Aorta (tissue), 5 donors: ENCODE data around the gene ADRA2A. TPM values are rescaled to one million over a fixed set of nuclear protein-coding genes. Genes with fewer than 3 reads are reported as not detected.

Experiments
- ATAC-seq: fragments of 200-7000 bp; cut with Tn5 transposase; one replicate; pipeline ENCODE4 v1.9.1; 2022; ENCODE audit warnings: moderate library complexity; ENCODE audit not compliant: low FRiP score
- DNase-seq, 2 donors: peaks; one replicate each; pipeline ENCODE4 v3.0.0-alpha.2; 2020
- H3K27ac ChIP-seq, 2 donors: one replicate each; pipeline ENCODE4 v1.5.1; 2013; ENCODE audit warnings: low read length in 2 of 2, mild to moderate bottlenecking in 2 of 2, moderate library complexity in 2 of 2, control low read depth in 1 of 2, inconsistent platforms in 1 of 2, low read depth in 1 of 2
- H3K27me3 ChIP-seq, 2 donors: one replicate each; pipeline ENCODE4 v1.6.1; 2013; ENCODE audit warnings: control low read depth in 1 of 2, low read length in 1 of 2, mild to moderate bottlenecking in 1 of 2, moderate library complexity in 1 of 2; ENCODE audit not compliant: insufficient read depth in 2 of 2, control insufficient read depth in 1 of 2
- H3K36me3 ChIP-seq, 2 donors: one replicate each; pipeline ENCODE4 v1.6.1; 2013; ENCODE audit warnings: control low read depth in 1 of 2, low read length in 1 of 2, mild to moderate bottlenecking in 1 of 2; ENCODE audit not compliant: insufficient read depth in 2 of 2, control insufficient read depth in 1 of 2
- H3K4me1 ChIP-seq, 2 donors: one replicate each; pipeline ENCODE4 v1.6.1; 2013; ENCODE audit warnings: low read length in 2 of 2, control low read depth in 1 of 2, mild to moderate bottlenecking in 1 of 2, moderate library complexity in 1 of 2; ENCODE audit not compliant: insufficient read depth in 2 of 2, control insufficient read depth in 1 of 2
- H3K4me3 ChIP-seq, 2 donors: one replicate each; pipeline ENCODE4 v1.5.1; 2013; ENCODE audit warnings: low read length in 2 of 2, control low read depth in 1 of 2, mild to moderate bottlenecking in 1 of 2
- H3K9me3 ChIP-seq: one replicate; pipeline ENCODE4 v1.6.1; 2013; ENCODE audit warnings: mild to moderate bottlenecking, low read length; ENCODE audit not compliant: control insufficient read depth
- WGBS, 2 donors: extraction: QIAGEN DNeasy Blood & Tissue Kit; methylation state at CpG; one replicate each; pipeline ENCODE4 v1.1.7; 2013; 5-methylcytosine and 5-hydroxymethylcytosine counted together
- intact Hi-C, 2 donors: fragments of 100-400 bp; cut with DNase I; formaldehyde crosslinking; loops; one replicate each; pipeline versions ENCODE4 v1.14.2 to v1.15.0; 2022
- polyA plus RNA-seq, 2 donors: library from polyadenylated mRNA; stranded (reverse); fragments of 200-250 nt; gene quantifications; one replicate each; pipeline ENCODE4 v1.2.3, GENCODE V29; 2013
- total RNA-seq, 2 donors: library from RNA; stranded (reverse); fragmentation: NEBNext Ultra II Directional; extraction: Animal tissue kit (Norgen Biotek cat#: 25700); gene quantifications; one replicate each; pipeline ENCODE4 v1.2.1, GENCODE V29; 2021
- donor health status: healthy with polysubstance abuse.
- donor health status: Bipolar disorder and iron deficiency.
- donor health status: DM: no; HTN: no; CAD: no.
- donor health status: DM: no; HTN: no; CAD: no.
- donor health status: DM: yes; HTN: yes; CAD: no.

Gene ADRA2A
- total and polyA plus RNA-seq, 4 donors, result 0.13 to 11.5 (median 5.9) TPM

DNA sequence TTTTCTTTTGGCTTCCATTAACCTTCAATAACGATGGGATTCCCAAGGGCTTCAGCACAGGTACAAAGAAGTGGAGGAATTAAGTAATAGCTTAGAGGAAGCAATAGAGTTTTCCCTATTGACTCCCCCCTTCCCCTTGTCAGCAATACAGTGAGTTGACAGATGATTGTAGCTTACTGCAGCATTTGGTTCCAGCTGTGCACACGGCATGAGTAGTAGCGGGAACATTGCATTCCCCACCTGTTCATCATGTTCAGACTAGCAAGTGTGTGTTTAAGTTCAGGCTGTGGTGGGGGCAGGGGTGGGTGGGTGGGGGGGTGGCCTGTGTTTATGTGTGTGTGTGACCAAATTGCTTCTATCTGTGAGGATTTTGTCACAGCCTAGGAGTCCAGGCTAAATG, 4.6 kb upstream of the ADRA2A start:
- WGBS, 2 donors, result 31 to 36% methylated on average over 3 of the region's 3 CpGs
- Histone ChIP-seq H3K4me3 (no peak overlapping the region), H3K27me3 (peaks cover 0 to 3% of the 10 kb centered on the region in 2 donors), H3K27ac (no peak overlapping the region), H3K36me3 (no peaks in the 10 kb centered on the region), H3K4me1 (no peaks in the 10 kb centered on the region), H3K9me3 (peaks cover 4% of the 10 kb centered on the region)
- DNase-seq (no peak), ATAC-seq (no peak)
- intact Hi-C loops, result no loop called here

DNA sequence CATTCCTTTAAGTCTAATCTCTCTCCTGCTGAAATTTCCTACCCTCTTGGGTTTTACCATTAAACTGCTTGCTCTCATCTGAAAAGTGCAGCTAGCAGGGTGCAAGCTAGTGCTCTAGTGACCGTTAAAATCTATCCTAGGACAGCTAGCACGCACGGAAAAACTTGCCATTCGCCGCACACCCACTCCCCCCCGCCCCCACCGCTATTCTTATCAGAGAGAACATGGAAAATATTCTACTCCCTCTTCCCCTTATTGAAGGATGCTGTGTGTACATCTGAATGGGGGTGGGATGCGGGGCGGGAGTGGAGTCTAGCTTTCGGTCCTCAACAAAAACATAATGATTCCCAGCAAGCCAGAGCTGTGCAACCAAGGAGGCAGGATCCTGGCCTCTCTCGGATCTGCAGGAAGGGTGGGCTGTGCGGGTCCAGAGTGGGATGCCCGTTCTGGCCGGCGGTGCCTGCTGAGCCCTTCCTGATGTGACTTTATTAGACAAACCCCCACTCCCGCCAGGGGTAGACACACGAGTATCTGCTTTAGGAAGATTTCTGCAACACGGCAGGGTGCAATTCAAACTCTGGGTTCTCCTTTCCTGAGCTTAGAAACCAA, 1.1 kb upstream of the ADRA2A start:
- intact Hi-C loops, result loop anchor here in 1 of 2 donors (5.0 kb wide), 1 partner anchor 522 kb away; no protein-coding TSS in a partner anchor
- H3K27me3 ChIP-seq, result no peaks in the 10 kb centered on the region

DNA sequence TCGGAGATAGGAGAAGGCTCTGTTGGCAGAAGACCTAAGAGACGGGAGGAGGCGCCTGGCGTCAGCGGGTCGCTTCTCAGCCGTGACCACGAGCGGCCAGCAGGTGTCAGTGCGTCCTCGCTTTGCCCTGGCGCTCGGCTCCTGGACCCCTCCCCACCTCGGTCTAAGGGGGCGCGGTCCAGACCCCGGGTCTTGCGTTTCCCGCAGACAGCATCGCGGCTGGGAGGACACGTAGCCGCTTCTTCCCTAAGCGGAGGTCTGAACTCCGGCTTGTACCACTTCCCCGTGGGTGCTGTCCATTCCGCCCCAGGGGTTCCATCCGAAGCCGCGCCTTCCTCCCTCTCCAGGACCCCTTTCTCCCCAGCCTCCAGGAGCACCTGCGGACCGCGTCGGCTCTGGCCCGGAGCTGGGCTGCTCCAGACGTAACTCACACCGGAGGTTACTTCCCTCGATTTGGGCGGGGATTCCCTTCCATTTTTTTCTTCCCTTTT, 593 bp upstream of the ADRA2A start:
- Histone ChIP-seq H3K27ac (no peak overlapping the region), H3K4me1 (no peaks in the 10 kb centered on the region), H3K27me3 (no peaks in the 10 kb centered on the region), H3K36me3 (no peaks in the 10 kb centered on the region), H3K4me3 (peak overlapping the region; percentile 30 to 38), H3K9me3 (no peaks in the 10 kb centered on the region)
- intact Hi-C loops, result loop anchor here in 1 of 2 donors (5.0 kb wide), 1 partner anchor 521 kb away; no protein-coding TSS in a partner anchor
- ATAC-seq (peak; percentile 81), DNase-seq (peak; percentile 71 to 84)
- WGBS, 2 donors, result 1% methylated on average over 37 to 39 of the region's 39 CpGs

More for the DNA sequence above, 1.1 kb upstream of the ADRA2A start:
- no peak overlapping the region for H3K4me3 ChIP-seq
- WGBS, 2 donors, result 17 to 20% methylated on average over 18 of the region's 18 CpGs
- DNase-seq (no peak), ATAC-seq (no peak)
- no peaks in the 10 kb centered on the region for H3K9me3 ChIP-seq
- H3K27ac ChIP-seq, result no peak overlapping the region
- no peaks in the 10 kb centered on the region for H3K4me1 ChIP-seq
- H3K36me3 ChIP-seq, result no peaks in the 10 kb centered on the region

DNA sequence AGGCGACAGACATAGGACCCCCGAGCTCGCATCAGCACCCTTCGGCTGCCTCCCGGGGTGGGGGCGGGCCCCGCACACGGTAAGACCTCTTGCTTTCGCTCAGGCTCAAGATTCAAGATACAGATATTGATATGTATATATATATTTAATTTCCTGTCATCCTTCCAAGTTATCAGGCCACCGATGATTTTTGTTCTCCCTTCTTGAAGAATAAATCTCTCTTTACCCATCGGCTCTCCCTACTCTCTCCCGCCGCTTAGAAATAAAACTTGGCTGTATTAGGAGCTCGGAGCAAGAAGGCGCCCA, 603 bp downstream of the ADRA2A start:
- no peaks in the 10 kb centered on the region for H3K9me3 ChIP-seq
- peak overlapping the region in 1 of 2 donors; percentile 38 for H3K4me3 ChIP-seq
- H3K27me3 ChIP-seq, result no peaks in the 10 kb centered on the region
- H3K27ac ChIP-seq, result no peak overlapping the region
- H3K36me3 ChIP-seq, result no peaks in the 10 kb centered on the region
- intact Hi-C loops, result loop anchor here in 1 of 2 donors (5.0 kb wide), 1 partner anchor 520 kb away; no protein-coding TSS in a partner anchor
- WGBS, 2 donors, result 0 to 1% methylated on average over 15 of the region's 15 CpGs
- H3K4me1 ChIP-seq, result no peaks in the 10 kb centered on the region
- no peak for DNase-seq
- no peak for ATAC-seq

DNA sequence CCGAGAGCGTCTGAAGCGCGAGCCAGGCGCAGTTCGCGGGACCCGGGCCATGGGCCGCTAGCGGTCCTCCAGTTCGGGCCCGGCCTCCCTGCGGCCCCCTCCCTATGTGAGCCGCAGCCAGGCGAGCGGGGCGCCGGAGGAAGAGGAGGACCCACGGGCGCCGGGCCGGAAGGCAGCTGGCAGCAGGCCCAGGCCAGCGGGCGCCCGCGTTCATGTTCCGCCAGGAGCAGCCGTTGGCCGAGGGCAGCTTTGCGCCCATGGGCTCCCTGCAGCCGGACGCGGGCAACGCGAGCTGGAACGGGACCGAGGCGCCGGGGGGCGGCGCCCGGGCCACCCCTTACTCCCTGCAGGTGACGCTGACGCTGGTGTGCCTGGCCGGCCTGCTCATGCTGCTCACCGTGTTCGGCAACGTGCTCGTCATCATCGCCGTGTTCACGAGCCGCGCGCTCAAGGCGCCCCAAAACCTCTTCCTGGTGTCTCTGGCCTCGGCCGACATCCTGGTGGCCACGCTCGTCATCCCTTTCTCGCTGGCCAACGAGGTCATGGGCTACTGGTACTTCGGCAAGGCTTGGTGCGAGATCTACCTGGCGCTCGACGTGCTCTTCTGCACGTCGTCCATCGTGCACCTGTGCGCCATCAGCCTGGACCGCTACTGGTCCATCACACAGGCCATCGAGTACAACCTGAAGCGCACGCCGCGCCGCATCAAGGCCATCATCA, 1.1 kb downstream of the ADRA2A start:
- no peak overlapping the region for H3K27ac ChIP-seq

DNA sequence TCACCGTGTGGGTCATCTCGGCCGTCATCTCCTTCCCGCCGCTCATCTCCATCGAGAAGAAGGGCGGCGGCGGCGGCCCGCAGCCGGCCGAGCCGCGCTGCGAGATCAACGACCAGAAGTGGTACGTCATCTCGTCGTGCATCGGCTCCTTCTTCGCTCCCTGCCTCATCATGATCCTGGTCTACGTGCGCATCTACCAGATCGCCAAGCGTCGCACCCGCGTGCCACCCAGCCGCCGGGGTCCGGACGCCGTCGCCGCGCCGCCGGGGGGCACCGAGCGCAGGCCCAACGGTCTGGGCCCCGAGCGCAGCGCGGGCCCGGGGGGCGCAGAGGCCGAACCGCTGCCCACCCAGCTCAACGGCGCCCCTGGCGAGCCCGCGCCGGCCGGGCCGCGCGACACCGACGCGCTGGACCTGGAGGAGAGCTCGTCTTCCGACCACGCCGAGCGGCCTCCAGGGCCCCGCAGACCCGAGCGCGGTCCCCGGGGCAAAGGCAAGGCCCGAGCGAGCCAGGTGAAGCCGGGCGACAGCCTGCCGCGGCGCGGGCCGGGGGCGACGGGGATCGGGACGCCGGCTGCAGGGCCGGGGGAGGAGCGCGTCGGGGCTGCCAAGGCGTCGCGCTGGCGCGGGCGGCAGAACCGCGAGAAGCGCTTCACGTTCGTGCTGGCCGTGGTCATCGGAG, 1.8 kb downstream of the ADRA2A start:
- WGBS, 2 donors, result 6 to 7% methylated on average over 87 to 104 of the region's 104 CpGs
- intact Hi-C loops, result loop anchor here in 1 of 2 donors (5.0 kb wide), 1 partner anchor 519 kb away; no protein-coding TSS in a partner anchor
- DNase-seq (no peak), ATAC-seq (no peak)
- no peak overlapping the region for H3K4me3 ChIP-seq
- no peaks in the 10 kb centered on the region for H3K4me1 ChIP-seq
- H3K36me3 ChIP-seq, result no peaks in the 10 kb centered on the region
- H3K27ac ChIP-seq, result no peak overlapping the region
- H3K27me3 ChIP-seq, result no peaks in the 10 kb centered on the region
- H3K9me3 ChIP-seq, result no peaks in the 10 kb centered on the region

More for the DNA sequence above, 1.1 kb downstream of the ADRA2A start:
- H3K27me3 ChIP-seq, result no peaks in the 10 kb centered on the region
- no peaks in the 10 kb centered on the region for H3K4me1 ChIP-seq
- ATAC-seq (peak; percentile 12), DNase-seq (no peak)
- H3K9me3 ChIP-seq, result no peaks in the 10 kb centered on the region
- H3K4me3 ChIP-seq, result peak overlapping the region in 1 of 2 donors; percentile 38
- WGBS, 2 donors, result 6 to 8% methylated on average over 73 to 78 of the region's 78 CpGs
- intact Hi-C loops, result loop anchor here in 1 of 2 donors (5.0 kb wide), 1 partner anchor 519 kb away; no protein-coding TSS in a partner anchor
- H3K36me3 ChIP-seq, result no peaks in the 10 kb centered on the region

DNA sequence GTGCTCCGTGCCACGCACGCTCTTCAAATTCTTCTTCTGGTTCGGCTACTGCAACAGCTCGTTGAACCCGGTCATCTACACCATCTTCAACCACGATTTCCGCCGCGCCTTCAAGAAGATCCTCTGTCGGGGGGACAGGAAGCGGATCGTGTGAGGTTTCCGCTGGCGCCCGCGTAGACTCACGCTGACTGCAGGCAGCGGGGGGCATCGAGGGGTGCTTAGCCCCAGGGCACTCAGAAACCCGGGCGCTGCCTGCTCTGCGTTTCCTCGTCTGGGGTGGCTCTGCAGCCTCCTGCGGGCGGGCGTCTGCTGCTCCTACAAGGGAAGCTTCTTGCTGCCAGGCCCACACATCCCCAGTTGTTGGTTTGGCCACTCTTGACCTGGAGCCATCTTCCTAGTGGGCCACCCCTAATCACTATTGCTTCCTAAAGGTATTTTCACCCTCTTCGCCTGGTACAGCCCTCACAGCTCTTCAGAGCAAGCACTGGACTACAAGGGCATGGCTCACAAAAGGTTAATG, 2.5 kb downstream of the ADRA2A start:
- ATAC-seq (no peak), DNase-seq (no peak)
- no peaks in the 10 kb centered on the region for H3K4me1 ChIP-seq
- no peaks in the 10 kb centered on the region for H3K27me3 ChIP-seq
- no peak overlapping the region for H3K4me3 ChIP-seq
- H3K36me3 ChIP-seq, result no peaks in the 10 kb centered on the region
- intact Hi-C loops, result loop anchor here in 1 of 2 donors (5.0 kb wide), 1 partner anchor 518 kb away; no protein-coding TSS in a partner anchor
- no peaks in the 10 kb centered on the region for H3K9me3 ChIP-seq
- H3K27ac ChIP-seq, result no peak overlapping the region
- 71% methylated on average over 28 of the region's 28 CpGs for WGBS, 2 donors

DNA sequence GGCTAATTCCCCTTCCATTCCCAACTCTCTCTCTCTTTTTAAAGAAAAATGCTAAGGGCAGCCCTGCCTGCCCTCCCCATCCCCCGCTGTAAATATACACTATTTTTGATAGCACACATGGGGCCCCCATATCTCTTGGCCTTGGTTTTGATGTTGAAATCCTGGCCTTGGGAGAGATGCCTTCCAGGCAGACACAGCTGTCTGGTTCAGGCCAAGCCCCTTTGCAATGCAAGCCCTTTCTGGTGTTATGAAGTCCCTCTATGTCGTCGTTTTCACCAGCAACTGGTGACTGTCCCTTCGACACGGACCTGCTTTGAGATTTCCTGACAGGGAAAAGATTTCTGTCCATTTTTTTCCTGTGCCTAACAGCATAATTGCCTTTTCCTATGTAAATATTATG, 3.0 kb downstream of the ADRA2A start:
- Histone ChIP-seq H3K27me3 (no peaks in the 10 kb centered on the region), H3K9me3 (no peaks in the 10 kb centered on the region), H3K4me1 (no peaks in the 10 kb centered on the region), H3K36me3 (no peaks in the 10 kb centered on the region), H3K27ac (no peak overlapping the region), H3K4me3 (no peak overlapping the region)
- intact Hi-C loops, result loop anchor here in 1 of 2 donors (5.0 kb wide), 1 partner anchor 518 kb away; no protein-coding TSS in a partner anchor
- DNase-seq, result no peak
- 89 to 91% methylated on average over 5 of the region's 5 CpGs for WGBS, 2 donors
- ATAC-seq, result no peak
